K562 (cell line): ENCODE data around the gene MMP24OS. TPM values are rescaled to one million over a fixed set of nuclear protein-coding genes. Genes with fewer than 3 reads are reported as not detected.

Experiments
- ATAC-seq: fragments of 200-7000 bp; cut with Tn5 transposase; 3 replicates; pipeline ENCODE4 v1.9.1; 2020; ENCODE audit warnings: moderate library complexity
- BruUV-seq: library from RNA; stranded (reverse); fragments of 400-500 nt; replicated peaks from 2 replicates; lab custom pipeline; 2021; lab: Mats Ljungman, UMichigan
- CTCF ChIA-PET: fragments of 300-600 bp; formaldehyde crosslinking; extraction: SDS; loops from one replicate; lab custom pipeline; 2021; ENCODE audit warnings: low intra/inter-chr PET ratio; lab: Yijun Ruan, JAX
- POLR2A ChIA-PET: fragments of 300-600, 350-650 bp; sonication (Branson Sonifier 250); formaldehyde crosslinking; extraction: SDS; loops from one replicate; lab custom pipeline; 2021; ENCODE audit warnings: antibody characterized with exemption, inconsistent platforms; lab: Yijun Ruan, JAX
- DNase-seq, 4 experiments: peaks; one replicate each; pipeline versions ENCODE4 v3.0.0 to v3.0.0-alpha.2; 2011 to 2018; ENCODE audit warnings: low spot score in 3 of 4, mixed read lengths in 3 of 4; ENCODE audit errors: extremely low read depth in 1 of 4
- FAIRE-seq: peaks from 2 replicates; lab custom pipeline; 2011; peaks lifted over from hg19 to GRCh38; lab: Jason Lieb, UNC
- H2AFZ ChIP-seq: 2 replicates; pipeline ENCODE4 v1.6.0; 2011; ENCODE audit warnings: low read depth, low read length, control low read depth, inconsistent platforms
- H3K27ac ChIP-seq: fragments of 200-600 bp; 3 replicates; pipeline ENCODE4 v1.8.0; 2011; ENCODE audit warnings: low read depth, mild to moderate bottlenecking, control low read depth, inconsistent platforms, low read length, moderate library complexity, mixed read lengths; ENCODE audit errors: extremely low read depth
- H3K27me3 ChIP-seq, 2 experiments: fragments of 300-600 bp in 1 of 2; 2 replicates in 1 of 2; 3 replicates in 1 of 2; pipeline versions ENCODE4 v1.6.0 to v1.8.0; 2011; ENCODE audit warnings: inconsistent platforms in 2 of 2, low read length in 2 of 2, mild to moderate bottlenecking in 1 of 2, mixed read lengths in 1 of 2, moderate library complexity in 1 of 2; ENCODE audit not compliant: control insufficient read depth in 2 of 2, insufficient read depth in 2 of 2
- H3K36me3 ChIP-seq: fragments of 300-600 bp; 3 replicates; pipeline ENCODE4 v1.8.0; 2011; ENCODE audit warnings: mild to moderate bottlenecking, low read length, inconsistent platforms; ENCODE audit not compliant: control insufficient read depth, insufficient read depth
- H3K4me1 ChIP-seq, 2 experiments: fragments of 200-600 bp in 1 of 2; replicated peaks in 1 of 2; 2 replicates in 1 of 2; 3 replicates in 1 of 2; pipeline versions ENCODE4 v1.5.1 to v1.8.0; 2011; ENCODE audit warnings: inconsistent platforms in 2 of 2, low read length in 2 of 2, mild to moderate bottlenecking in 1 of 2, mixed read lengths in 1 of 2, moderate library complexity in 1 of 2; ENCODE audit not compliant: control insufficient read depth in 2 of 2, insufficient read depth in 2 of 2
- H3K4me2 ChIP-seq: 2 replicates; pipeline ENCODE4 v1.6.1; 2011; ENCODE audit warnings: low read length, control low read depth, inconsistent platforms, mixed read lengths; ENCODE audit not compliant: insufficient read depth
- H3K4me3 ChIP-seq: fragments of 200-600 bp; sonication (generic), shearing (Covaris generic); 2 replicates; pipeline ENCODE4 v1.5.1; 2016; ENCODE audit warnings: control low read depth, inconsistent platforms
- H3K79me2 ChIP-seq: fragments of 200-600 bp; 3 replicates; pipeline ENCODE4 v1.8.0; 2011; ENCODE audit warnings: low read length, inconsistent platforms; ENCODE audit not compliant: control insufficient read depth, insufficient read depth
- H3K9ac ChIP-seq, 2 experiments: 2 replicates each; pipeline versions ENCODE4 v1.6.0 to v1.6.1; 2011; ENCODE audit warnings: low read depth in 2 of 2, low read length in 2 of 2, control low read depth in 1 of 2, inconsistent platforms in 1 of 2, mild to moderate bottlenecking in 1 of 2, mixed read lengths in 1 of 2; ENCODE audit not compliant: insufficient read depth in 1 of 2
- H3K9me1 ChIP-seq: one replicate; pipeline ENCODE4 v1.6.0; 2011; ENCODE audit warnings: inconsistent platforms, mild to moderate bottlenecking, low read length, moderate library complexity; ENCODE audit not compliant: control insufficient read depth, insufficient read depth
- H3K9me3 ChIP-seq: replicated peaks from 2 replicates; pipeline ENCODE4 v1.5.1; 2011; ENCODE audit warnings: low read depth, low read length, inconsistent platforms; ENCODE audit not compliant: control insufficient read depth, insufficient read depth
- H4K20me1 ChIP-seq: replicated peaks from 2 replicates; pipeline ENCODE4 v1.6.1; 2011; ENCODE audit warnings: low read length, inconsistent platforms, mixed read lengths; ENCODE audit not compliant: control insufficient read depth, insufficient read depth
- BHLHE40 ChIP-seq: IDR thresholded peaks from 2 replicates; pipeline ENCODE4 v1.6.1; 2011; ENCODE audit warnings: low read length, improper control_type of control experiment
- CSDE1 ChIP-seq, 2 experiments: fragments of 450-650 bp; IDR thresholded peaks; 2 replicates each; pipeline ENCODE4 v1.6.1; 2016; ENCODE audit warnings: mild to moderate bottlenecking in 1 of 2
- DMBX1 ChIP-seq: fragments of 250-450 bp; sonication (Bioruptor Pico); IDR thresholded peaks from 2 replicates; pipeline ENCODE4 v1.8.0; 2022; ENCODE audit warnings: inconsistent platforms, mild to moderate bottlenecking, moderate library complexity, borderline replicate concordance
- MCM3 ChIP-seq: fragments of 450-650 bp; IDR thresholded peaks from 2 replicates; pipeline ENCODE4 v1.6.1; 2016
- MYNN ChIP-seq, 2 experiments: sonication (generic); formaldehyde crosslinking in 1 of 2; IDR thresholded peaks; 2 replicates each; pipeline versions ENCODE4 v1.5.0 to v1.6.1; 2016 to 2020; ENCODE audit warnings: antibody characterized with exemption in 1 of 2, missing genetic modification reagents in 1 of 2
- PHTF2 ChIP-seq: fragments of 250-450 bp; sonication (Bioruptor Pico); IDR thresholded peaks from 2 replicates; pipeline ENCODE4 v1.5.0; 2021; ENCODE audit warnings: mild to moderate bottlenecking
- RBM14 ChIP-seq: fragments of 200-400 bp; formaldehyde crosslinking; IDR thresholded peaks from 2 replicates; pipeline ENCODE4 v1.6.1; 2018; ENCODE audit warnings: low read depth, mild to moderate bottlenecking, low read length, moderate library complexity, borderline replicate concordance; ENCODE audit not compliant: insufficient read depth
- RBM15 ChIP-seq: fragments of 200-400 bp; formaldehyde crosslinking; IDR thresholded peaks from 2 replicates; pipeline ENCODE4 v1.6.1; 2018; ENCODE audit warnings: mild to moderate bottlenecking, low read length, moderate library complexity; ENCODE audit not compliant: insufficient read depth
- RFX7 ChIP-seq: fragments of 250-450 bp; sonication (Bioruptor Pico); IDR thresholded peaks from 2 replicates; pipeline ENCODE4 v1.5.1; 2021; ENCODE audit warnings: mild to moderate bottlenecking
- STAT5B ChIP-seq: fragments of 250-450 bp; sonication (Bioruptor Pico); IDR thresholded peaks from 2 replicates; pipeline ENCODE4 v1.8.0; 2021; ENCODE audit warnings: mild to moderate bottlenecking, inconsistent platforms
- TAF7 ChIP-seq: fragments of 450-650 bp; IDR thresholded peaks from 2 replicates; pipeline ENCODE4 v1.6.1; 2016; ENCODE audit warnings: missing genetic modification characterization, missing compliant biosample characterization
- ZC3H4 ChIP-seq: sonication (generic); formaldehyde crosslinking; IDR thresholded peaks from 2 replicates; pipeline ENCODE4 v1.9.0; 2021; ENCODE audit warnings: missing genetic modification reagents, borderline replicate concordance
- ZNF124 ChIP-seq: sonication (generic); formaldehyde crosslinking; IDR thresholded peaks from 2 replicates; pipeline ENCODE4 v1.8.1; 2022; ENCODE audit warnings: missing genetic modification reagents
- ZNF165 ChIP-seq: fragments of 250-450 bp; sonication (Bioruptor Pico); IDR thresholded peaks from 2 replicates; pipeline ENCODE4 v1.4.0; 2020; ENCODE audit warnings: borderline replicate concordance
- ZNF668 ChIP-seq: fragments of 250-450 bp; sonication (Bioruptor Pico); IDR thresholded peaks from 2 replicates; pipeline ENCODE4 v1.8.0; 2022; ENCODE audit warnings: mild to moderate bottlenecking, inconsistent platforms
- WGBS: fragments of 100-300 bp; shearing (Covaris generic); methylation state at CpG from one replicate; pipeline ENCODE4 v1.1.6; 2016; ENCODE audit warnings: low coverage, mixed read lengths; ENCODE audit not compliant: insufficient coverage; ENCODE audit errors: missing lambda C conversion rate; 5-methylcytosine and 5-hydroxymethylcytosine counted together
- in situ Hi-C: fragments of 300-500 bp; cut with MboI; formaldehyde crosslinking; loops from 4 replicates; pipeline ENCODE4 v1.15.0; 2018; ENCODE audit warnings: inconsistent platforms, mixed read lengths
- intact Hi-C: fragments of 100-400 bp; cut with micrococcal nuclease; formaldehyde crosslinking; loops from 2 replicates; pipeline ENCODE4 v1.14.2; 2022
- polyA plus RNA-seq, 8 experiments: library from polyadenylated mRNA; depleted of rRNA in 4 of 8; stranded (reverse) in 5 of 8; unstranded in 3 of 8; fragments of >200 nt; fragmentation: Nextera tagmentation in 2 of 8; fragmentation: Illumina TruSeq in 1 of 8; extraction: Ambion mirVana in 2 of 8; extraction: Trizol in 1 of 8; gene quantifications; 2 replicates each; pipeline versions ENCODE4 v1.2.1 to v1.2.3, GENCODE V29; 2011 to 2014; ENCODE audit warnings: inconsistent platforms in 1 of 8, missing spikeins in 1 of 8
- total RNA-seq, 7 experiments: library from RNA; depleted of rRNA in 6 of 7; stranded (reverse); fragments of >200 nt in 6 of 7; fragmentation: Illumina TruSeq in 2 of 7; extraction: Trizol in 2 of 7; gene quantifications; 2 replicates each; pipeline versions ENCODE4 v1.2.1 to v1.2.3, GENCODE V29; 2011 to 2021; ENCODE audit warnings: low replicate concordance in 1 of 7
- TF ChIP-seq, protein P1 (sequence below): sonication (generic); formaldehyde crosslinking; IDR thresholded peaks from 2 replicates; pipeline ENCODE4 v1.8.0; 2022; ENCODE audit warnings: missing genetic modification reagents, mild to moderate bottlenecking, borderline replicate concordance
- TF ChIP-seq, protein P2 (sequence below): fragments of 250-450 bp; sonication (Bioruptor Pico); IDR thresholded peaks from 2 replicates; pipeline ENCODE4 v1.8.0; 2022; ENCODE audit warnings: moderate library complexity, mild to moderate bottlenecking, inconsistent platforms

MMP24OS gene
- total and polyA plus RNA-seq, 9 of the 15 experiments (the other 6 are each of a cell fraction or from before 2014, with no cell fraction given), result 0.92 to 41.5 (median 11.4) TPM

DNA sequence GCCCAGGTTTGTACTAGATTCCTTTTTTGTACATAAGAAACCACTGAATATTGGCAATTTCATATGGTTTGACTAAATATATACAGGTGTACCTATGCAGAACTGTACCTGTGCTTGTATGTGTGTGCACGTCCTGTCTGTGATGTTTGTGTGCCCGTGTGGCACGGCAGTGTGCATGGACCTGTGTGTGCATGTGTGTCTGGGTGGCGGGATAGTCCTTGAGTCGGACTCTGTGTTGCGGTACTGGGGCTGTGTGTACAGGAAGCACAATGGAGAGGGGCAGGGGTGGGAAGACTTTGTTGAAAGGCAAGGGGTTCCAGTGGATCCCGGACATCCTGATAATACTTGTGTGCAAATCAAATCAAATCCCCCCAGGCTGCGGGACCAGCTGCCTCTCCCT lies 17.8 kb upstream of the MMP24OS start:
- Histone ChIP-seq H2AFZ (no peak overlapping the region), H3K4me1 (peaks cover 3 to 19% of the 10 kb centered on the region in 2 experiments; a peak in 4 of 5 replicates), H3K9ac (no peak overlapping the region), H3K9me3 (no peaks in the 10 kb centered on the region), H3K36me3 (no peaks in the 10 kb centered on the region), H4K20me1 (0 out of 2 replicates have a peak, but pooled peaks cover 4% of the 10 kb centered on the region), H3K27ac (no peak overlapping the region), H3K27me3 (peaks cover 31 to 57% of the 10 kb centered on the region in 2 experiments), H3K4me3 (no peak overlapping the region), H3K79me2 (no peaks in the 10 kb centered on the region), H3K9me1 (peaks cover 3% of the 10 kb centered on the region), H3K4me2 (no peak overlapping the region)
- POLR2A ChIA-PET, result no interaction called here
- no peak for TF ChIP-seq RBM15
- TF ChIP-seq ZNF165, result no peak
- no peak for TF ChIP-seq ZC3H4 (CRISPR knock-in tag)
- no peak for TF ChIP-seq STAT5B
- no peak for TF ChIP-seq MCM3
- TF ChIP-seq, protein P1, sequence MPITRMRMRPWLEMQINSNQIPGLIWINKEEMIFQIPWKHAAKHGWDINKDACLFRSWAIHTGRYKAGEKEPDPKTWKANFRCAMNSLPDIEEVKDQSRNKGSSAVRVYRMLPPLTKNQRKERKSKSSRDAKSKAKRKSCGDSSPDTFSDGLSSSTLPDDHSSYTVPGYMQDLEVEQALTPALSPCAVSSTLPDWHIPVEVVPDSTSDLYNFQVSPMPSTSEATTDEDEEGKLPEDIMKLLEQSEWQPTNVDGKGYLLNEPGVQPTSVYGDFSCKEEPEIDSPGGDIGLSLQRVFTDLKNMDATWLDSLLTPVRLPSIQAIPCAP, result no peak
- no peak for TF ChIP-seq MYNN (IDR thresholded peaks at IDR 0.05)
- TF ChIP-seq MYNN (CRISPR knock-in tag; IDR thresholded peaks at IDR 0.05), result no peak
- TF ChIP-seq RBM14, result no peak
- no peak for TF ChIP-seq BHLHE40
- TF ChIP-seq, protein P2, sequence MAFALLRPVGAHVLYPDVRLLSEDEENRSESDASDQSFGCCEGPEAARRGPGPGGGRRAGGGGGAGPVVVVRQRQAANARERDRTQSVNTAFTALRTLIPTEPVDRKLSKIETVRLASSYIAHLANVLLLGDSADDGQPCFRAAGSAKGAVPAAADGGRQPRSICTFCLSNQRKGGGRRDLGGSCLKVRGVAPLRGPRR (CRISPR knock-in tag), result no peak
- TF ChIP-seq RFX7 (CRISPR knock-in tag), result no peak
- TF ChIP-seq ZNF124 (CRISPR knock-in tag), result no peak
- TF ChIP-seq ZNF668 (CRISPR knock-in tag), result no peak
- TF ChIP-seq CSDE1 (IDR thresholded peaks at IDR 0.05), result no peak
- TF ChIP-seq TAF7 (tag), result no peak
- no peak for TF ChIP-seq DMBX1 (CRISPR knock-in tag)
- TF ChIP-seq PHTF2, result no peak
- CTCF ChIA-PET, result no interaction called here
- WGBS, result 9% methylated on average over 8 of the region's 8 CpGs
- BruUV-seq, result no TSS peak
- ATAC-seq, result no peak
- no peak for DNase-seq
- no peak for FAIRE-seq
- intact Hi-C loops, result no loop called here
- in situ Hi-C loops, result no loop called here
